Measurements from ENCODE around the gene ZNF718. TPM values are rescaled to one million over a fixed set of nuclear protein-coding genes. Genes with fewer than 3 reads are reported as not detected.
"Not testable (repeated sequence)": the region's sequence is repeated elsewhere in the genome, so short reads cannot be mapped to it uniquely, and the experiment has no call there.

The ZNF718 gene
- total RNA-seq, 1 experiment from 2014 or later: 3.2 TPM

DNA sequence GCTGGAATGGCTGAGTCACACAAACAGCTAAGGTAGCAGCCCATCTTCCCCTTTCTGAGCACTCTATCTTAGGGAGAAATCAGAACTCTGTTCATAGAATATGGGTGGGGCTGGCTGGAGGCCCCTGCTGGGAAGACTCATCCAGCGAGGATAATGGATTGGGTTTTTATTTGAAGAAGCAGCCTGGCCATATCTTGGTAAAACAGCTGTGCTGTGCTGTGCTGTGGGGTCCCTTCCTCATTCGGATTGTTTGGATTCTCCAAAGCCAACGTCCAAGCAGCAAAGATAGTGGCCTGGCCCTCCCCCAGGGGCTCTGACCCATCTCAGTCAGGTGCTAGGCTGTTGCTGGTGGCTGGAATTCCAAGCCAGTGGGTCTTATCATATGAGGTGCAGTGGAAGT is 63.8 kb downstream of the ZNF718 start:
- ChIA-PET POLR2A (ENCODE audit: unreplicated experiment) (no interaction called here), CTCF (no interaction called here)
- Histone ChIP-seq H3K9me2 (replicated peaks; ENCODE audit: low read length) (no peaks in the 10 kb centered on the region), H3K4me2 (ENCODE audit: low read length) (no peak overlapping the region), H3K36me3 (ENCODE audit: low read depth, low read length) (no peaks in the 10 kb centered on the region; the same call in 1 of the 2 replicates), H2AFZ (ENCODE audit: low read length) (no peak overlapping the region), H3K9ac (ENCODE audit: low read length) (no peak overlapping the region), H3K27ac (ENCODE audit: low read length) (no peak overlapping the region), H3F3A (ENCODE audit: low read length, unreplicated experiment) (no peaks in the 10 kb centered on the region), H3K4me1 (ENCODE audit: insufficient read depth, low read length) (no peaks in the 10 kb centered on the region), H3K79me2 (ENCODE audit: low read length) (no peaks in the 10 kb centered on the region), H3K4me3 (ENCODE audit: low read length) (no peak overlapping the region), H3K9me3 (ENCODE audit: low read length) (peaks cover 9% of the 10 kb centered on the region; the same call in 1 of the 2 replicates), H4K20me1 (ENCODE audit: low read length) (no peaks in the 10 kb centered on the region), H3K27me3 (ENCODE audit: low read length) (no peaks in the 10 kb centered on the region)
- TF ChIP-seq, protein P1, sequence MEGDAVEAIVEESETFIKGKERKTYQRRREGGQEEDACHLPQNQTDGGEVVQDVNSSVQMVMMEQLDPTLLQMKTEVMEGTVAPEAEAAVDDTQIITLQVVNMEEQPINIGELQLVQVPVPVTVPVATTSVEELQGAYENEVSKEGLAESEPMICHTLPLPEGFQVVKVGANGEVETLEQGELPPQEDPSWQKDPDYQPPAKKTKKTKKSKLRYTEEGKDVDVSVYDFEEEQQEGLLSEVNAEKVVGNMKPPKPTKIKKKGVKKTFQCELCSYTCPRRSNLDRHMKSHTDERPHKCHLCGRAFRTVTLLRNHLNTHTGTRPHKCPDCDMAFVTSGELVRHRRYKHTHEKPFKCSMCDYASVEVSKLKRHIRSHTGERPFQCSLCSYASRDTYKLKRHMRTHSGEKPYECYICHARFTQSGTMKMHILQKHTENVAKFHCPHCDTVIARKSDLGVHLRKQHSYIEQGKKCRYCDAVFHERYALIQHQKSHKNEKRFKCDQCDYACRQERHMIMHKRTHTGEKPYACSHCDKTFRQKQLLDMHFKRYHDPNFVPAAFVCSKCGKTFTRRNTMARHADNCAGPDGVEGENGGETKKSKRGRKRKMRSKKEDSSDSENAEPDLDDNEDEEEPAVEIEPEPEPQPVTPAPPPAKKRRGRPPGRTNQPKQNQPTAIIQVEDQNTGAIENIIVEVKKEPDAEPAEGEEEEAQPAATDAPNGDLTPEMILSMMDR (conservative IDR thresholded peaks at IDR 0.05; ENCODE audit: low read depth, low read length): no peak
- TF ChIP-seq EZH2phosphoT487 (IDR thresholded peaks at IDR 0.05; ENCODE audit: borderline replicate concordance, low read length) (no peak), EZH2 (IDR thresholded peaks at IDR 0.05; ENCODE audit: low read length, unreplicated experiment) (no peak)
- ATAC-seq: no peak
- intact Hi-C loops (cut with micrococcal nuclease): no loop called here
- DNase-seq: no peak
- BruUV-seq (replicated peaks): no TSS peak

DNA sequence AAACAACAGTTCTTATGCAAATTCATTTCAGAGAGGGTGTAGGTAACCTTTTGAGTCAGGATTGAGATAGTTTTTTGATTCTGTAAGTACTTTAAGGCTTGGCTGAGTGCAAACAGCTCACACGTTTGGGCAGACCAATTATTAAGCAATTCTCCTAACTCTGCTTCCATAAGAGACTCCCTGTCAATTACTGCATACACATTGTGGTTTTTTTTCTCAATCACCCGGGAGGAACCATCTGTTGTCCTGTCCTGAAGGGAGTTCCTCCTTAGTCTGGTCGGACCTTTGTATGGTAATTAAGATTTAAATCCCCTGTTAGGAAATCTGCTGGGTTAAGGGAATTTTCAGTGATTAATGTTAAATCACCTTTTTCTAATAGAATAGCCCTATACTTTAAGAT is 70.9 kb downstream of the ZNF718 start:
- POLR2A ChIA-PET (ENCODE audit: unreplicated experiment); H3K27ac ChIP-seq (ENCODE audit: low read length); CTCF ChIA-PET; BruUV-seq (replicated peaks); H3K9ac ChIP-seq (ENCODE audit: low read length); H3K4me3 ChIP-seq (ENCODE audit: low read length); ATAC-seq; H3K27me3 ChIP-seq (ENCODE audit: low read length); H3K4me1 ChIP-seq (ENCODE audit: insufficient read depth, low read length); H3K9me2 ChIP-seq (replicated peaks; ENCODE audit: low read length); H3K36me3 ChIP-seq (ENCODE audit: low read depth, low read length); intact Hi-C loops (cut with micrococcal nuclease); H3K9me3 ChIP-seq (ENCODE audit: low read length); H4K20me1 ChIP-seq (ENCODE audit: low read length); H2AFZ ChIP-seq (ENCODE audit: low read length); H3K79me2 ChIP-seq (ENCODE audit: low read length); H3F3A ChIP-seq (ENCODE audit: low read length, unreplicated experiment); H3K4me2 ChIP-seq (ENCODE audit: low read length); DNase-seq: not testable (repeated sequence)

DNA sequence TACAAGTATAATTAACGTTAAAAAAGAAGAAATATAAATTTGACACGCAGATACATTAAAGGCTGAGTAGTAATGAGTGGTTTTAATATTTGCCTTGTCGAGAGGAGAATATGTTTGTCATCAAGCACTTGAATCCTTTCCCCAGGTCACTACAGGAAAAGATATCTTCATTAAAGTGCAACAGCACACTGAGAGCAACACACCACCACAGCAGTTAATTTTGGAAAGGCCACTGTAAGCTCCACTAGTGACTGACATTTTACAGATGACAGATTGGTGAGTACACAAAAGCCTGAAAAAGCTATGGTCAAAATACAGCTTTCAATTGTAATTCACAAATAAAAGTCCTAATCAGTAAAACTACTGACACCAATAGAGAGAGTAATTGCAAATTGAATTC is 76.6 kb downstream of the ZNF718 start:
- Histone ChIP-seq H3K9ac (ENCODE audit: low read length) (no peak overlapping the region), H3K79me2 (ENCODE audit: low read length) (no peaks in the 10 kb centered on the region), H3K9me3 (ENCODE audit: low read length) (no peaks in the 10 kb centered on the region), H3K4me2 (ENCODE audit: low read length) (no peak overlapping the region), H3K9me2 (replicated peaks; ENCODE audit: low read length) (no peaks in the 10 kb centered on the region), H3K27ac (ENCODE audit: low read length) (no peak overlapping the region), H3K27me3 (ENCODE audit: low read length) (no peaks in the 10 kb centered on the region), H3K36me3 (ENCODE audit: low read depth, low read length) (no peaks in the 10 kb centered on the region), H3K4me3 (ENCODE audit: low read length) (no peak overlapping the region), H2AFZ (ENCODE audit: low read length) (no peak overlapping the region), H3F3A (ENCODE audit: low read length, unreplicated experiment) (no peaks in the 10 kb centered on the region), H3K4me1 (ENCODE audit: insufficient read depth, low read length) (no peaks in the 10 kb centered on the region), H4K20me1 (ENCODE audit: low read length) (no peaks in the 10 kb centered on the region)
- no peak for DNase-seq
- intact Hi-C loops (cut with micrococcal nuclease): no loop called here
- ChIA-PET CTCF (interaction anchor here (0.7 kb wide), 1 partner anchor 41 kb away, joined by 4 read pairs; no protein-coding TSS in a partner anchor), POLR2A (ENCODE audit: unreplicated experiment) (no interaction called here)
- ATAC-seq: no peak
- no TSS peak for BruUV-seq (replicated peaks)
- TF ChIP-seq, protein P1 (conservative IDR thresholded peaks at IDR 0.05; ENCODE audit: low read depth, low read length): no peak
- no peak for TF ChIP-seq EZH2 (IDR thresholded peaks at IDR 0.05; ENCODE audit: low read length, unreplicated experiment)
- no peak for TF ChIP-seq EZH2phosphoT487 (IDR thresholded peaks at IDR 0.05; ENCODE audit: borderline replicate concordance, low read length)

DNA sequence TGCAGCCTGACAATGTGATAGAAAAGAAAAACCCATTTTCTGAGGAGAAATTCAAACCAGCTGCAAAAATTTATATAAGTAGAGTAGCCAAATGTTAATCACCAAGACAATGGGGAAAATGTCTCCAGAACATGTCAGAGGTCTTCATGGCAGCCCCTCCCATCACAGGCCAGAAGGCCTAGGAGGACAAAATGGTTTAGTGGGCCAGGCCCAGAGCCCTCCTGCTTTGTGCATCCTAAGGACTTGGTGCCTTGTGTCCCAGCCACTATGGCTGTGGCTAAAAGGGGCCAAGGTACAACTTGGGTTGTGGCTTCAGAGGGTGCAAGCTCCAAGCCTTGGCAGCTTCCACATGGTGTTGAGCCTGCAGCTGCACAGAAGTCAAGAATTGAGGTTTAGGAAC is 78.5 kb downstream of the ZNF718 start:
- CTCF ChIA-PET; H3F3A ChIP-seq (ENCODE audit: low read length, unreplicated experiment); DNase-seq; H3K79me2 ChIP-seq (ENCODE audit: low read length); H3K27ac ChIP-seq (ENCODE audit: low read length); intact Hi-C loops (cut with micrococcal nuclease); H3K9me2 ChIP-seq (replicated peaks; ENCODE audit: low read length); H3K4me3 ChIP-seq (ENCODE audit: low read length); H3K4me2 ChIP-seq (ENCODE audit: low read length); H4K20me1 ChIP-seq (ENCODE audit: low read length); H3K4me1 ChIP-seq (ENCODE audit: insufficient read depth, low read length); H3K27me3 ChIP-seq (ENCODE audit: low read length); POLR2A ChIA-PET (ENCODE audit: unreplicated experiment); ATAC-seq; H3K9me3 ChIP-seq (ENCODE audit: low read length); H3K36me3 ChIP-seq (ENCODE audit: low read depth, low read length); BruUV-seq (replicated peaks); H2AFZ ChIP-seq (ENCODE audit: low read length); H3K9ac ChIP-seq (ENCODE audit: low read length): not testable (repeated sequence)

Data from PC-3 (cell line).